ENCODE results near the gene MUC5B.
"Not testable (repeated sequence)": the region's sequence is repeated elsewhere in the genome, so short reads cannot be mapped to it uniquely, and the experiment has no call there.

MUC5B gene

GRCh38 chr11:1236316-1237127 is 13.7 kb downstream of the MUC5B start:
- intact Hi-C loops (cut with DNase I), result no loop called here
- DNase-seq, result no peak

GRCh38 chr11:1237128-1237580 is 14.3 kb downstream of the MUC5B start:
- intact Hi-C loops (cut with DNase I), result no loop called here

GRCh38 chr11:1237851-1238250 is 15.0 kb downstream of the MUC5B start:
- no peak for DNase-seq
- intact Hi-C loops (cut with DNase I), result no loop called here

More at GRCh38 chr11:1237128-1237580, 14.3 kb downstream of the MUC5B start:
- no peak for DNase-seq

GRCh38 chr11:1238767-1239595 is 16.1 kb downstream of the MUC5B start:
- no peak for DNase-seq
- intact Hi-C loops (cut with DNase I), result no loop called here

GRCh38 chr11:1239596-1240205 is 16.8 kb downstream of the MUC5B start:
- intact Hi-C loops (cut with DNase I), result no loop called here
- DNase-seq, result no peak

GRCh38 chr11:1240771-1241170 is 17.9 kb downstream of the MUC5B start:
- no peak for DNase-seq
- intact Hi-C loops (cut with DNase I), result no loop called here

GRCh38 chr11:1241706-1242105 is 18.8 kb downstream of the MUC5B start:
- no peak for DNase-seq

GRCh38 chr11:1242289-1242688 is 19.4 kb downstream of the MUC5B start:
- no peak for DNase-seq
- intact Hi-C loops (cut with DNase I), result no loop called here

More at GRCh38 chr11:1241706-1242105, 18.8 kb downstream of the MUC5B start:
- intact Hi-C loops (cut with DNase I), result no loop called here

GRCh38 chr11:1242751-1243150 is 19.9 kb downstream of the MUC5B start:
- DNase-seq; intact Hi-C loops (cut with DNase I): not testable (repeated sequence)

- DNase-seq; intact Hi-C loops (cut with DNase I): not testable (repeated sequence)
Measured at GRCh38 chr11:1243521-1243920, 20.7 kb downstream of the MUC5B start.

- DNase-seq; intact Hi-C loops (cut with DNase I): not testable (repeated sequence)
Measured at GRCh38 chr11:1244557-1244956, 21.7 kb downstream of the MUC5B start.

GRCh38 chr11:1245717-1246116 is 22.9 kb downstream of the MUC5B start:
- DNase-seq; intact Hi-C loops (cut with DNase I): not testable (repeated sequence)

- intact Hi-C loops (cut with DNase I); DNase-seq: not testable (repeated sequence)
Measured at GRCh38 chr11:1246301-1246700, 23.4 kb downstream of the MUC5B start.

GRCh38 chr11:1247026-1247425 is 24.2 kb downstream of the MUC5B start:
- intact Hi-C loops (cut with DNase I); DNase-seq: not testable (repeated sequence)

GRCh38 chr11:1248951-1249350 is 26.1 kb downstream of the MUC5B start:
- DNase-seq; intact Hi-C loops (cut with DNase I): not testable (repeated sequence)

- intact Hi-C loops (cut with DNase I); DNase-seq: not testable (repeated sequence)
Measured at GRCh38 chr11:1250411-1250810, 27.5 kb downstream of the MUC5B start.

GRCh38 chr11:1251236-1251770 is 28.4 kb downstream of the MUC5B start:
- intact Hi-C loops (cut with DNase I), result no loop called here
- DNase-seq, result no peak

- intact Hi-C loops (cut with DNase I), result no loop called here
- no peak for DNase-seq
Measured at GRCh38 chr11:1252371-1253102, 29.7 kb downstream of the MUC5B start.

GRCh38 chr11:1253103-1253485 is 30.2 kb downstream of the MUC5B start:
- intact Hi-C loops (cut with DNase I), result no loop called here
- DNase-seq, result no peak
